ENCODE results near the gene UNC79.

Gene UNC79

DNA sequence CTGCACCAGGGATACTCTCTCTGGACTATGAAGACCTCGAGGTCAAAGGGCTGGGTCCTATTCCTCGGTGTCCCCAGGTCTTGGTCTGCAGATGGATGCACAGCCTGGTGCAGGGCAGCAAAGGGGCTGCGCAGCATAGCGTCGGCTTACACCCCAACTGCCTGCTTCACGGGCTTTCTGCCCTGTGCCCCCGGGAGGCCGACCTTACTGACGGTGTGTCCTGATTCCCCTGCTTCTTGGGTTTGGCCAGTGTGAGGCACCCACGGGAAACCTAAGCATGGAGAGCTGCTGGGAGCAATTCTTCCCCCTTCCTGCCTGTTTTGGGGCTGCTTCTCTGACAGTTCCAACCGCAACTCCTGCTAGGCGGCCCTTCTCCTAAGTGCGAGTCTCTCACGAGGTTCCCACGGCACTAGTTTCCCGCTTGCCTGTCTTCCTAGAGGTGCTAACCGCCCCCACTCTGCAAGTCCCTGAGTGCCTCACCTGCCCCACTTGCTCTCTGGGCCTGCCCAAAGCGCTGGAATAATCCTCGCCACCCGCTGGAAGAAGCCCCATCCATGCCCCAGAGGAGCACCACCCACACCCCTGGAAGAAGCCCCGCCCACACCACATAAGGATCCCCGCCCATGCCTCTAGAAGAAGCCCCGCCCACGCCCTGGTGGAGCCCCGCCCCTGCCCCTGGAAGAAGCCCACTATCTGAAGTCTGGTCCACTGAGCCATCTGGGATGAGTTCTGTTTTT lies 303.5 kb downstream of the UNC79 start:
- DNase-seq (ENCODE audit: low spot score): no peak
- no peak for TF ChIP-seq CTCF (IDR thresholded peaks at IDR 0.05; ENCODE audit: extremely low read depth, missing control alignments)

GRCh38 chr14:93735206-93735605 lies 304.5 kb downstream of the UNC79 start:
- TF ChIP-seq CTCF (IDR thresholded peaks at IDR 0.05; ENCODE audit: extremely low read depth, missing control alignments): no peak
- DNase-seq (ENCODE audit: low spot score): no peak

DNA sequence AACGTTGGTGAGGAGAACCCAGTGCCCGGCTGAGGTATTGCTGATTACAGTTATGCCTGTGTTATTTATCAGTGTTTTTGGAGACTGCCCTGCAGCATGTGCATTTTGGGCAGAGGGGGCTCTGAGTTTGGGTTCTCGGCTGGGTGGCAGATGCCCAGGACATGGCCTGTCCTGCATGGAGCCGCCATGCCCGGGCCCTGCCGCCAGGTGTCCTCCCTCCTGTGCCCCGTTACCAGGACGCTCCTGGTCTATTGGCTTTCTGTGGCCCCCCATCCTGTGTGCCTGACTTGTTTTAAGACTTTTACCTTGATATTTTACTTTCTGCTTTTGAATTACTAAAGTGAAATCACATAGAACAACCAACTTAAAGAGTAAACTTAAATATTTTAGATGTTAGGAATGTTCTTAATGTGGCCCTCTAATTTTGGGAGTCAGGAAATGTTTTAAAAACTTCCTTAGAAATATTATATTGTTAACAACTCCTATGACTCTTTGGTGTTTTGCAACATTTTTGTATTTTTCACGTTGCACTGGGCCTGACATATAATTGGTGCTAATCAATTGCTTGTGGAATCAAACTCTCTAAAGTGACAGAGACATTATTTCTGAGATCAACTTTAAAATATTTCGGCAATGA lies 305.8 kb downstream of the UNC79 start:
- TF ChIP-seq CTCF (IDR thresholded peaks at IDR 0.05; ENCODE audit: extremely low read depth, missing control alignments): no peak
- DNase-seq (ENCODE audit: low spot score): no peak

- no peak for TF ChIP-seq CTCF (IDR thresholded peaks at IDR 0.05; ENCODE audit: extremely low read depth, missing control alignments)
These were observed 306.9 kb downstream of the UNC79 start for GRCh38 chr14:93737634-93738033.

DNA sequence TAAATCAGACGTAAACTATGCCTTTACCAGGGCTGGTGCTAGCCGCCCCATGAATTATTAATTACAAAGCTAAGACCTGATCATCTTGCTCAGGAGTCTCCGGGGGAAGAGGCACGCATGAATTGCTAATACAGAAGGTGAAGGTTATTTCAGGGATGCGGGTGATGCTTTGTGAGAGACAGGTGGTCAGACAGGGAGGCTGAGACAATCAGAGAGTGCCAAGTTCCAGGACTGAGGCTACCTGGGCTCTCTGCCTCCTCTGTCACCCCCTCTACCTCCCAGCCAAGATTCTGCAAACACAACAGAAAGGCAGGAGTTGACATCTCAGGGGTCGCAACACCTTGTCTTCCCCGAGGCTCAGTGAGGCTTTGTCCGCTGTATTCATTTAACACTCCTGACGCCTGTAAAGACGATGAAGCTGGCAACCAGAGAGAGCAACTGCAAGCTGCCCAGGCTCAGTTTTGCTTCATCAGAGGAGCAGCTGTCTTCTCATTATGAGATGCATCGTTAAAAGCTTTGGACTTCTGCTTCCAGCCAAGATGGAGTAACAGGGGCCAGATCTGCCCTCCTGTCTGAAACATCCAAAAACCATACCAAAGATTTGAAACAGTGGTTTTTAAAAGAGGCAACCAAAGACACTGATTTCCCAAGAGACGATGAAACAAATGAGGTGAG lies 311.0 kb downstream of the UNC79 start:
- no peak for DNase-seq (ENCODE audit: low spot score)
- no peak for TF ChIP-seq CTCF (IDR thresholded peaks at IDR 0.05; ENCODE audit: extremely low read depth, missing control alignments)

More at GRCh38 chr14:93737634-93738033, 306.9 kb downstream of the UNC79 start:
- DNase-seq (ENCODE audit: low spot score): no peak

GRCh38 chr14:93742761-93743160 lies 312.0 kb downstream of the UNC79 start:
- no peak for TF ChIP-seq CTCF (IDR thresholded peaks at IDR 0.05; ENCODE audit: extremely low read depth, missing control alignments)
- DNase-seq (ENCODE audit: low spot score): no peak
